Neural cell (in vitro differentiated cells): ENCODE measurements around the gene FARP1. TPM values are rescaled to one million over a fixed set of nuclear protein-coding genes. Genes with fewer than 3 reads are reported as not detected.

Source experiments
- H2AFZ ChIP-seq: fragments of 200-600, 300-800 bp; sonication (generic), shearing (Covaris generic); 2 replicates; pipeline ENCODE4 v1.6.0; 2014; ENCODE audit warnings: low read depth, mild to moderate bottlenecking, antibody characterized with exemption, low read length, moderate library complexity
- H3F3A ChIP-seq: fragments of 200-600 bp; shearing (Covaris generic); 2 replicates; pipeline ENCODE4 v1.6.1; 2016; ENCODE audit warnings: mild to moderate bottlenecking, moderate library complexity, mixed read lengths, antibody characterized with exemption, low read length; ENCODE audit not compliant: insufficient read depth, poor library complexity, severe bottlenecking
- H3K27ac ChIP-seq: fragments of 200-600, 300-800 bp; sonication (generic), shearing (Covaris generic); 2 replicates; pipeline ENCODE4 v1.5.1; 2014; ENCODE audit warnings: mild to moderate bottlenecking, low read length, moderate library complexity
- H3K27me3 ChIP-seq: fragments of 300-800, 200-600 bp; sonication (generic), shearing (Covaris generic); 2 replicates; pipeline ENCODE4 v1.6.0; 2014; ENCODE audit warnings: mild to moderate bottlenecking, low read depth, low read length, moderate library complexity; ENCODE audit not compliant: insufficient read depth
- H3K36me3 ChIP-seq: fragments of 300-800, 200-600 bp; sonication (generic), shearing (Covaris generic); 2 replicates; pipeline ENCODE4 v1.5.1; 2014; ENCODE audit warnings: mild to moderate bottlenecking, antibody characterized with exemption, low read length, moderate library complexity; ENCODE audit not compliant: insufficient read depth
- H3K4me2 ChIP-seq: fragments of 300-800, 200-600 bp; sonication (generic), shearing (Covaris generic); 2 replicates; pipeline ENCODE4 v1.6.0; 2014; ENCODE audit warnings: mild to moderate bottlenecking, low read length
- H3K4me3 ChIP-seq: fragments of 300-800, 200-600 bp; sonication (generic), shearing (Covaris generic); 2 replicates; pipeline ENCODE4 v1.5.1; 2014; ENCODE audit warnings: mild to moderate bottlenecking, low read length, moderate library complexity
- H3K79me2 ChIP-seq: fragments of 200-600 bp; shearing (Covaris generic); replicated peaks from 2 replicates; pipeline ENCODE4 v1.6.0; 2014; ENCODE audit warnings: mild to moderate bottlenecking, low read length, moderate library complexity; ENCODE audit not compliant: insufficient read depth
- H3K9ac ChIP-seq: fragments of 300-800, 200-600 bp; sonication (generic), shearing (Covaris generic); 2 replicates; pipeline ENCODE4 v1.6.1; 2016; ENCODE audit warnings: mild to moderate bottlenecking, low read length, mixed read lengths
- H3K9me2 ChIP-seq: fragments of 200-600 bp; shearing (Covaris generic); 2 replicates; pipeline ENCODE4 v1.6.1; 2016; ENCODE audit warnings: mild to moderate bottlenecking, low read length, mixed read lengths; ENCODE audit not compliant: insufficient read depth
- H3K9me3 ChIP-seq: fragments of 200-600, 300-800 bp; sonication (generic), shearing (Covaris generic); 2 replicates; pipeline ENCODE4 v1.6.1; 2016; ENCODE audit warnings: mild to moderate bottlenecking, mixed run types, low read length, moderate library complexity, mixed read lengths
- H4K20me1 ChIP-seq: fragments of 200-600 bp; shearing (Covaris generic); 2 replicates; pipeline ENCODE4 v1.6.1; 2016; ENCODE audit warnings: mild to moderate bottlenecking, mixed run types; ENCODE audit not compliant: insufficient read depth
- EP300 ChIP-seq: fragments of 450-650 bp; conservative IDR thresholded peaks from 2 replicates; pipeline ENCODE4 v1.6.1; 2014; ENCODE audit warnings: antibody characterized with exemption, mild to moderate bottlenecking, moderate library complexity; ENCODE audit not compliant: poor library complexity, severe bottlenecking
- EZH2 ChIP-seq: fragments of 200-600, 300-800 bp; shearing (Covaris generic), sonication (generic); IDR thresholded peaks from 2 replicates; pipeline ENCODE4 v1.6.1; 2014; ENCODE audit warnings: antibody characterized with exemption, low read length, borderline replicate concordance, mild to moderate bottlenecking; ENCODE audit not compliant: insufficient read depth, poor library complexity, severe bottlenecking
- MXI1 ChIP-seq: fragments of 450-650 bp; conservative IDR thresholded peaks from 2 replicates; pipeline ENCODE4 v1.6.1; 2014; ENCODE audit warnings: antibody characterized with exemption, mild to moderate bottlenecking; ENCODE audit not compliant: poor library complexity, severe bottlenecking
- POLR2AphosphoS5 ChIP-seq: IDR thresholded peaks from 2 replicates; pipeline ENCODE4 v1.6.1; 2012
- RAD21 ChIP-seq: fragments of 450-650 bp; conservative IDR thresholded peaks from 2 replicates; pipeline ENCODE4 v1.6.1; 2014; ENCODE audit warnings: antibody characterized with exemption, mild to moderate bottlenecking, moderate library complexity
- SMC3 ChIP-seq: fragments of 450-650 bp; conservative IDR thresholded peaks from 2 replicates; pipeline ENCODE4 v1.6.1; 2014; ENCODE audit warnings: antibody characterized with exemption, mild to moderate bottlenecking, moderate library complexity; ENCODE audit not compliant: poor library complexity
- TAF1 ChIP-seq: IDR thresholded peaks from 2 replicates; pipeline ENCODE4 v1.6.1; 2012; ENCODE audit warnings: low read depth
- polyA plus RNA-seq: library from polyadenylated mRNA; depleted of rRNA; stranded (reverse); fragments of >200 nt; gene quantifications from 2 replicates; pipeline ENCODE4 v1.2.3, GENCODE V29; 2014
- TF ChIP-seq, protein P1 (sequence below): fragments of 450-650 bp; IDR thresholded peaks from 2 replicates; pipeline ENCODE4 v1.5.1; 2014; ENCODE audit warnings: antibody characterized with exemption, mild to moderate bottlenecking, moderate library complexity; ENCODE audit not compliant: poor library complexity, severe bottlenecking
- TF ChIP-seq, protein P2 (sequence below): IDR thresholded peaks from 2 replicates; pipeline ENCODE4 v1.6.1; 2012; ENCODE audit warnings: borderline replicate concordance

Gene FARP1
- polyA plus RNA-seq, 1 donor from 2014 or later: 19.7 TPM

DNA sequence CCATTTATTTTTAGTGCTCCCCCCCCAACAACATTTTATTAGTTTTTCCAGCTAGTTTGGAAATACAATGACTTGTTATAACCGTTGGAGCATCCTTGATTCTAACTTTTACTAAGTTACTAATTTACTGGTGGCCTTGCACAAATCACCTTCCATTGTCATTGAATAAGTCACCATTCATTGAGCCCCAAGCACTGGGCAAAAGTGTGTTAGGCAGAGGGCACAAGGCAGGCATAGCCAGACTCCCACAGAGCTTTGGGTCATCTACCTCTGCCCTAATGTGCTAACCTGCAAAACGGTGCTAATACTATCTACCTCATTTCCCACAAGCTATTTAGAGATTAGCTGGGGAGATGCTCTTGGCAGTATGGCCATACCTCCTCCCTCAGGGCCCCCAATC lies 120.9 kb downstream of the FARP1 start:
- Histone ChIP-seq H3K9me3 (no peaks in the 10 kb centered on the region), H3K4me2 (no peak overlapping the region), H3K79me2 (peaks cover 17% of the 10 kb centered on the region), H3K27me3 (no peaks in the 10 kb centered on the region), H3K9me2 (no peaks in the 10 kb centered on the region), H2AFZ (no peak overlapping the region), H3K9ac (no peak overlapping the region), H3F3A (no peaks in the 10 kb centered on the region), H4K20me1 (no peaks in the 10 kb centered on the region), H3K36me3 (no peaks in the 10 kb centered on the region), H3K4me3 (no peak overlapping the region), H3K27ac (no peak overlapping the region)
- TF ChIP-seq MXI1 (no peak), EZH2 (no peak), POLR2AphosphoS5 (no peak), EP300 (no peak), SMC3 (no peak)
- TF ChIP-seq, protein P1, sequence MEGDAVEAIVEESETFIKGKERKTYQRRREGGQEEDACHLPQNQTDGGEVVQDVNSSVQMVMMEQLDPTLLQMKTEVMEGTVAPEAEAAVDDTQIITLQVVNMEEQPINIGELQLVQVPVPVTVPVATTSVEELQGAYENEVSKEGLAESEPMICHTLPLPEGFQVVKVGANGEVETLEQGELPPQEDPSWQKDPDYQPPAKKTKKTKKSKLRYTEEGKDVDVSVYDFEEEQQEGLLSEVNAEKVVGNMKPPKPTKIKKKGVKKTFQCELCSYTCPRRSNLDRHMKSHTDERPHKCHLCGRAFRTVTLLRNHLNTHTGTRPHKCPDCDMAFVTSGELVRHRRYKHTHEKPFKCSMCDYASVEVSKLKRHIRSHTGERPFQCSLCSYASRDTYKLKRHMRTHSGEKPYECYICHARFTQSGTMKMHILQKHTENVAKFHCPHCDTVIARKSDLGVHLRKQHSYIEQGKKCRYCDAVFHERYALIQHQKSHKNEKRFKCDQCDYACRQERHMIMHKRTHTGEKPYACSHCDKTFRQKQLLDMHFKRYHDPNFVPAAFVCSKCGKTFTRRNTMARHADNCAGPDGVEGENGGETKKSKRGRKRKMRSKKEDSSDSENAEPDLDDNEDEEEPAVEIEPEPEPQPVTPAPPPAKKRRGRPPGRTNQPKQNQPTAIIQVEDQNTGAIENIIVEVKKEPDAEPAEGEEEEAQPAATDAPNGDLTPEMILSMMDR: no peak

DNA sequence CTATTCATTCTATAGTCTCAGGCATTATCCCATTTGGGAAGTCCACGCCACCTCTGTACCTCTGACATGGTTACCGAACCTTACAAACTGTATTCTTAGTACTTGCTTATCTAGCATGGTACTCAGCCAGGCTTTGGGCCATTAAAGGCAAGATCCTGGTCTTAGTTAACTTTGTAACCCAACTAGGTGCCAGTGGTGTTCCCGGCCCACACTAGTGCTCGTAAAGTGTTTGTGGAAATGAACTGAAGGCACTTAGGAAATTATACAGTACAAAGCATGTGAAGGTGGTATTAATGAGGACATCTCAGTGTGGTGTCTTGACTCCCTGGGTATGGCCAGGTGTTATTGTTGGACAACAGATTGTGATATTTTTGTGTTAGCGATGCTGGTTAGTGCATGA lies 122.0 kb downstream of the FARP1 start:
- H3K4me2 ChIP-seq: no peak overlapping the region
- no peaks in the 10 kb centered on the region for H3K9me2 ChIP-seq
- H3K36me3 ChIP-seq: no peaks in the 10 kb centered on the region
- no peaks in the 10 kb centered on the region for H3K27me3 ChIP-seq
- H3K4me3 ChIP-seq: no peak overlapping the region
- H3F3A ChIP-seq: no peaks in the 10 kb centered on the region
- H3K9ac ChIP-seq: no peak overlapping the region
- no peak overlapping the region for H3K27ac ChIP-seq
- H3K79me2 ChIP-seq: peaks cover 17% of the 10 kb centered on the region
- H4K20me1 ChIP-seq: no peaks in the 10 kb centered on the region
- H2AFZ ChIP-seq: no peak overlapping the region
- TF ChIP-seq TAF1 (no peak), EP300 (no peak), RAD21 (no peak), SMC3 (no peak), POLR2AphosphoS5 (no peak)
- TF ChIP-seq, protein P2, sequence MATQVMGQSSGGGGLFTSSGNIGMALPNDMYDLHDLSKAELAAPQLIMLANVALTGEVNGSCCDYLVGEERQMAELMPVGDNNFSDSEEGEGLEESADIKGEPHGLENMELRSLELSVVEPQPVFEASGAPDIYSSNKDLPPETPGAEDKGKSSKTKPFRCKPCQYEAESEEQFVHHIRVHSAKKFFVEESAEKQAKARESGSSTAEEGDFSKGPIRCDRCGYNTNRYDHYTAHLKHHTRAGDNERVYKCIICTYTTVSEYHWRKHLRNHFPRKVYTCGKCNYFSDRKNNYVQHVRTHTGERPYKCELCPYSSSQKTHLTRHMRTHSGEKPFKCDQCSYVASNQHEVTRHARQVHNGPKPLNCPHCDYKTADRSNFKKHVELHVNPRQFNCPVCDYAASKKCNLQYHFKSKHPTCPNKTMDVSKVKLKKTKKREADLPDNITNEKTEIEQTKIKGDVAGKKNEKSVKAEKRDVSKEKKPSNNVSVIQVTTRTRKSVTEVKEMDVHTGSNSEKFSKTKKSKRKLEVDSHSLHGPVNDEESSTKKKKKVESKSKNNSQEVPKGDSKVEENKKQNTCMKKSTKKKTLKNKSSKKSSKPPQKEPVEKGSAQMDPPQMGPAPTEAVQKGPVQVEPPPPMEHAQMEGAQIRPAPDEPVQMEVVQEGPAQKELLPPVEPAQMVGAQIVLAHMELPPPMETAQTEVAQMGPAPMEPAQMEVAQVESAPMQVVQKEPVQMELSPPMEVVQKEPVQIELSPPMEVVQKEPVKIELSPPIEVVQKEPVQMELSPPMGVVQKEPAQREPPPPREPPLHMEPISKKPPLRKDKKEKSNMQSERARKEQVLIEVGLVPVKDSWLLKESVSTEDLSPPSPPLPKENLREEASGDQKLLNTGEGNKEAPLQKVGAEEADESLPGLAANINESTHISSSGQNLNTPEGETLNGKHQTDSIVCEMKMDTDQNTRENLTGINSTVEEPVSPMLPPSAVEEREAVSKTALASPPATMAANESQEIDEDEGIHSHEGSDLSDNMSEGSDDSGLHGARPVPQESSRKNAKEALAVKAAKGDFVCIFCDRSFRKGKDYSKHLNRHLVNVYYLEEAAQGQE: no peak
- no peaks in the 10 kb centered on the region for H3K9me3 ChIP-seq
